HG03280 (cell line): ENCODE results near the gene AUTS2.

ENCODE experiments used
- ATAC-seq: cut with Tn5 transposase; IDR thresholded peaks from one replicate; pipeline ENCODE4 v1.9.1; 2021; ENCODE audit warnings: mild to moderate bottlenecking, moderate library complexity; ENCODE audit not compliant: unreplicated experiment

AUTS2 gene

GRCh38 chr7:70545214-70545613 lies 946.9 kb downstream of the AUTS2 start:
- no peak for ATAC-seq

- no peak for ATAC-seq
Measured at GRCh38 chr7:70552141-70552540, 953.9 kb downstream of the AUTS2 start.

DNA sequence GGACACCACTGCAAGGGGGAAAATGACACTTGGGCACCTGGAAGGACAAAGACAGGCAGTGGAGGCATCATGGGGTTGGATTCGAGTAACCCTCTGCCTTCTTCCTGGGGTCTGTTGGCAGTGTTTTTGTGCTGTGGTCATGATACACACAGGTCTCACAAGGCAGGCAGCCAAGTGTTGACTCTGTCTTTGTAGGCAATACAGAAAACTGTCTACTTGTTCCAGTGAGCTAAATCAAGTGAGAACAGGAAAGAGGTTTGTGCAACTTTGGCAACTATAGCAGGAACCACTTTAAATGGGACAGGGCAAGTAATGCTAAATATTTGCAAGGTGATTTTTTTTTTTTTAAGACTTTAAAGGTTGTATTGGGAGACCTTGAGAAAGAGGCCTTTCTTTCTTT lies 955.1 kb downstream of the AUTS2 start:
- ATAC-seq, result no peak

GRCh38 chr7:70554646-70555045 lies 956.4 kb downstream of the AUTS2 start:
- no peak for ATAC-seq

GRCh38 chr7:70556761-70557160 lies 958.5 kb downstream of the AUTS2 start:
- no peak for ATAC-seq

DNA sequence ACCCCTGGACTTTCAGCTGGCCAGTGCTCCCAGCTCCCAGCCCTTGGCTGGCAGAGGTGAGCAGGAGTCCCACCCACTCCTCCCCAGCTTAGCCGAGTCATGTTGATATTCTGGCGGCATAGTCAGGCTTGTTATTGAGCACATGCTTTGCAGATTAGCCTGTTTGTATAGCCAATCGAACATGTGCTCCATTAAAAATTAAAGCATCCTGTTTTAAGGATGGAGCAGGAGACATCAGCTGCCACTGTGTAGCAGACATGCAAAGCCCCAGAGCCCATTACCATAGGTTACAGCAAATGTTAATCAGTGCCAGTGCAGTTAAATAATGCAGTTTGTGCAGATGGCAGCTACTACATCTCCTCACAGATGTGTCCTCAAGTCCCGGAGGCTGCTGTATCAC lies 959.1 kb downstream of the AUTS2 start:
- ATAC-seq, result no peak

GRCh38 chr7:70559815-70560214 lies 961.5 kb downstream of the AUTS2 start:
- no peak for ATAC-seq

GRCh38 chr7:70563960-70564359 lies 965.7 kb downstream of the AUTS2 start:
- no peak for ATAC-seq

GRCh38 chr7:70565721-70566370 lies 967.6 kb downstream of the AUTS2 start:
- no peak for ATAC-seq

DNA sequence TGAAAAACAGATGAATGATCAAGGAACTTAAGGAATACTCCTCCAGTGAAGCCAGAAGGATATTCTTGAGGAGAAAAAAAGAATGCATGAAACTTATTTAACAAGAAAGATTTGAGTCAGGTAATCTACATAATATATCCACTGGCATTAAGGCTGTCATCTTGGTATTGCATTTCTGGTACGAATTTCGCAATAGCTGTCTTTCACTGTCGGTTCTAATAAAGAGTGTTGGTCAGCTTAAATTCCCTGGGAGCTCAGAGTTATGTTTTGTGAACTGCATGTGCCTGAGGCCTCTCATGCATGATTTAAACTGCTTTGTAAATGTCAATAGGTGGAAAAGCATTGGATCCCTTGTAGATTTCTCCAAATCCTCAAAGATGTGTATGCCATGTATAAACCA lies 968.4 kb downstream of the AUTS2 start:
- ATAC-seq, result no peak

DNA sequence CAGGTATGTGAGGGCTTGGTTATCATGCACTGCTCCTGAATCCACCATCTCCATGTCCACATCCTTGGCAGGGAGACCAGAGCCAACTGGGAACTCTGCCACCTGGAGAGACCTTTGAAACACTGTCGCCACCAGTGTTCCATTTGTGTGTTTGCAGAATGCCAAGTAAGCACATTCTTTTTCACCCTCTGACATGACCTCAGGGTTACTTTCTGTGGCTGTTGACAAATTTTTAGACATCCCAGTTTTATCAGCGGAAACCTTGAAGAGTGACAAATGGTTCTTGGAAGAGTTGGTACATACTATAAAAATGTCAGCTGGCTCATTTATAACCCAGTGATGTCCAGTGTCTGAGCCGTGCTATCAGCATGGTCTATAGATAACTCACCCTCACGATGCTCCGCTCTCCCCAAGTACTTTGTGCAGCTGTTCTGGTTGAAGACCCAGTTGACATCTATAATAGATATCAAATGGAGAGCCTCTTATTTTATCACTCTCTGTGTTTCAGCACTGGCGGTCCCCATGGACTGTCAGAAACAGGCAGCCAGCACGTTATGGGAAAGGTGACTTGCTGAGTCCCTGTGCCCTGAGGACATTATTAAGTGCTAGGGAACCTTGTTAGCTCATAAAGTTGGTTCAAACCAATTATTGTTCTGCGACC lies 970.5 kb downstream of the AUTS2 start:
- no peak for ATAC-seq

- ATAC-seq, result no peak
Measured at GRCh38 chr7:70569335-70569819, 971.1 kb downstream of the AUTS2 start.

GRCh38 chr7:70570029-70570428 lies 971.8 kb downstream of the AUTS2 start:
- ATAC-seq, result no peak

DNA sequence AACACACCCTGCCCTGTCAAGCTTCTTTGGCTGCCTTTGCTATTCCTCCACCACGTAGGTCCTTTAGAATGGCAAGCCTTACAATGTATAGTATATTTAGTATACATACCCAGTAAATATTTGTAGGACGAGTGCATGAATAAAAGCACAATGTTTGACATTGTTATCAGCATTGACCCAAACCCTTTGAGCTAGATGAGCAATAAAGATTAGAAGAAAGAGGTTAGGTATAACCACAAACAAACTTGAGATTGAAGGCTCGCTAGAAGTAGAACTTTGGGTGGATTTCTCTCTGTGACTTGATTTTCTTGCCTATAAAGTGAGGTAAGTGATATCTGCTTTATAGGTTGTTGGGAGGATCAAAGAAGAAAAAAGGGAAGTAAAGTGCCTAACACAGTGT lies 972.7 kb downstream of the AUTS2 start:
- no peak for ATAC-seq

DNA sequence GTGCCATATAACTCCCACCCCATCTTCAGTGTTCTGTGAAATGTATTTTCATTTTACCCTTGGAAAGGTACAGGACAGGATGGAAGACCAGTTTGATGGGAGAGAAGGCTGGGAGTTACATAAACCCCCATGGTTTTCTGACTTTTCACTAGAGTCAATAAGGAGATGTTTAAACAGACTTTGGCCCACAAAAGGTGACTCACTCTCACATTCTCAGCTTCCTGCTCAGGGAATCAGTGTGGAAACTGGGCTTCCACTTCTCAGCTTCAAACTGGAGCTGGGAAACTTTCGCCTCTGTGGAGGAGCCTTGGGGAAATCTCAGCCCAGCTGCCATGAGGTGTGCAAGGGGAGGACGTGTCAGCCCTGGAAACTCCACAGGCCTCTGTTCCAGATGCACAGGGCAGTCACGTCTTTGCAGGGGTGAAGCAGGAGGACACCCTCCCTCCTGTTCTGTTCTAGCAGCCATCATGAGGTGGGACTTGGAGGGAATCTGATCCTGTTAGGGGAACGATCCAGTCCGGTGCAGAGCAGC lies 973.2 kb downstream of the AUTS2 start:
- no peak for ATAC-seq

GRCh38 chr7:70571961-70572360 lies 973.7 kb downstream of the AUTS2 start:
- ATAC-seq, result no peak

GRCh38 chr7:70572571-70572970 lies 974.3 kb downstream of the AUTS2 start:
- no peak for ATAC-seq

DNA sequence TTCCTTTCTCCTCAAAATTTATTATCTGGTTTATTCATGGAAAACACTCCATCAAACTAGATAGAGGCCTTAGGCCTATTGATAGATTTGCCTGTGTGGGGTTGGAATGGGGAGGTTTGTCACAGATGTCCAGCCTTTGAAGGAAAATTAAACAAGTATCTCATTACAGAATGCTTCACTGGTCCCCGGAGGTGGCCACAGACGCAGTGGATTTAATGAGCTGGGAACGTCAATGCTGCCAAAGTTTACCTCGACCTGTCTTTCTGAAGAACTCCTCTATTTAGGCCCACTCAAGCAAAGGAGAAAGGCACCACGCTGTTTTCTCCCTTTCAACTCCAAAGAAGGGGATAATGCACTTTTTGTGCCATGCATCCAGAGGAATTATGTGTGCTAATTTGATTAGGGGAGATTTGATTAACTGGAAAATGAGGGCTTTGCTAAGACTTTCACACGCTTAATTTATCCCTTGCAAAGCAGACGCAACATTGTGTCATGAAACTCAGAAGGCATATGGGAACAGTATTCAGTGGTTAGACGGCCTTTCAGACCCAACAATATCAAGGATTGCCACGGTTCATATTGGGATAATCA lies 974.9 kb downstream of the AUTS2 start:
- ATAC-seq, result no peak

- ATAC-seq, result no peak
Measured at GRCh38 chr7:70573696-70574095, 975.4 kb downstream of the AUTS2 start.

DNA sequence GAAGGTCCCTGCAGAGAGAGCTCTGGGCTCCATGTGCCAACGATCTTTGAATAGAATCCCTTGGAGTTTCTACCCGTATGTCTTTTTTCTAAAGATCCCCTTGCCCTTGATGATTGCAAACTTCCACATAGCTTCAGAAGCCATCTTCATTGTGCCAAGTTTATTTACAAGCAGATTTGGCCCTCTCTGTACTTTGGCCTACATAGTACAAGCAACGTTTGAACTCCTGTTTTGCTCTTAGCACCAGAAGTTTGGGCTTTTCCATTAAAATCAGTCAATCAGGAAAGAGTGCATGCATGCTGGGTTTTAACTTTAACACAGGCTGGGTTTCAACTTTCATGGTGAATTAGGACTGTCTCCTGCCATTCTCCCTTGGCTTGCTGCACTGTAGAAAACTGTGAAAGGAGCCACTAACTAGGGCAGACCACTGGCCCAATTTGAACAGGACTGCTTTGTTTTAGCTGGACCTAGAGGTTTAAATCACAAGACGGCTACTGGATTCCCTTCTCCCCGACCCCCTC lies 976.1 kb downstream of the AUTS2 start:
- no peak for ATAC-seq

DNA sequence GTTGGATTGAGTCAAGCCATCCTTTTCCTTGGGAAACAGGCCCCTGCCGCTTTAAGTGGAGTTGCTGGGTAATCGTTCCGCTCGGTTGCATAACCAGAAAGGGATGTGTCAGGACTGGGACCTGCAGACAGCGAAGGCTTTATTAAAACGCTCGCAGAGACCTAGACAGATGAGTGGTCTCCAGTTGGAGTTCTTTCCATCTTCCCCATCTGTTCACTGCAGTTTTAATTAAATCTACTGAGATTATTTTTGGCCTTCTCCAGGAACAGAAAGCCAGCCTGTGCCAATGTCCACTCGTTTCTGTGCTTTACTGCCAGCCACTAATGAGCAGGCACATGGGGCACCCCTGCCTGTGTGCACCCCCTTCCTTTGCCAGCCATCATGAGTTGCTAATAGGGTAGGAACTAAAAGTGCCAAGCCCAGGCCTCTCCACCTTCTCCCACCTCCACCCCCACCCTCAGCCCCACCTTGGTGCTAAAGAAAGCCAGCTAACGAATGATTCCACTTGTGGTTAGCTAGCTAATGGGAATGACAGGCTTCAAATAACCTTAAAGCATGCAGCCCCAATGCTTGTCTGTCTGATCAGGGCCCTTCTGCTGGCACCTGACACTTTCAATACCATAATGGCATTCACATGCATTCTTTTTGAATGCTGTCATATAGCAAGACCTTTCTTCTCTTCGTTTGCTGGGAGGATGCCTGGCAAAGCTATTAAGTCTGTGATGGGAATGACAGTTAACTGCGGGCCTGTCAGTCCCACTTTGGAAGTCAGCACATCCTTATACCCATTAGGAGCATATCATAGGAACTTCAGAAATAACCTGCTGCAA lies 976.9 kb downstream of the AUTS2 start:
- ATAC-seq, result no peak
